HG03571 (cell line): Measurements from ENCODE around the gene SS18L1.
A peak's percentile ranks its signal among the peaks of the same experiment; 100 is the strongest.
"Not testable (repeated sequence)": the region's sequence is repeated elsewhere in the genome, so short reads cannot be mapped to it uniquely, and the experiment has no call there.

Experiments used
- ATAC-seq: cut with Tn5 transposase; IDR thresholded peaks from one replicate; pipeline ENCODE4 v1.9.1; 2021; ENCODE audit not compliant: unreplicated experiment

The SS18L1 gene

DNA sequence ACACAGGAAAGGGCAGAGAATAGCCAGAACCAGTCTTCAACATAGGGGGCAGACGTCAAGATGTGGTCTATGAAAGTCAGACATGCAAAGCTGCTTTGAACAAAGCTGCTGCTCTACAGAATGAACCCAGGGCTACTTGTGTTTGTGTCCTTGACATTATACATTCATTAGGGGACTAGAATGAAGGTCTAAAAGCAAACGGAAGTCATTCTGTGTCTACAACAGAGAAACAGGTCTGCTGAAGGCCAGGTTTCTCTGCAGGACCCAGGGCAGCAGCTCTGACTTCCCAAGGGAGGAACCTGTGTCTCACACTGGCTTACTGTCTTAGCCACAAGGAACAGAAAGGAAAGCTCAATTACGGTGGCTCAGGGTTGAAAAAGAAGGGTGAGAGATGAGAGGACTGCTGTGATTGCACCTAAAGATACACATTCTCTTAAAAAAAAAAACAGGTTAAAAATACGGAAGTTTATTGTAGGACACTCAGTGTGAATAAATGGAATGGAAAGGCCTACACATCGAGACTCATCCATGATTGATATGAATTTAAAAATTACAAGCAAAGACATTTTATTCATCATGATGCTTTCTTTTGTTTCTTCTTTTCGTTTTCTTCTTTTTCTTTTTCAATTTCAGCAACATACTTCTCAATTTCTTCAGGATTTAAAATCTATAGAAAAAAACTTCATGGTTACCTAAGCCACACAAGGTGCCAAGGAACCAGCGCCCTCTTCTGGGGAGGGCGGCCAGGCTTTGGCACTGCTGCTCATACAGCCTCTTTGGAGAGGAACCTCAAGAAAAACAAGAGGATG, 7.1 kb upstream of the SS18L1 start:
- ATAC-seq: no peak

DNA sequence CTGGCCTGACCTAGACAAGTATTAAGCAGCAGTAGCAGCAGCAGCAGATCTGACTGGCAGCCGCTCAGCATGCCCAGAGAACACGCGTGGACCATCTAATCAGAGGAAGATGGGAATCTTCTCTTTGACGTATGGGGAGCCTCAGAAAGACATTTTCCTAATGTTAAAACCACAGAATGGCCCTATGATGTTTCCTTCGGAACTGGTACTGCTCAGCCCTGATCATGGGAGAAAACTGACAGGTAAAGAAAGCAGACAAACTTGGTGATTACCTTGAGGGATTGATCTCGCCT, 6.5 kb upstream of the SS18L1 start:
- no peak for ATAC-seq

DNA sequence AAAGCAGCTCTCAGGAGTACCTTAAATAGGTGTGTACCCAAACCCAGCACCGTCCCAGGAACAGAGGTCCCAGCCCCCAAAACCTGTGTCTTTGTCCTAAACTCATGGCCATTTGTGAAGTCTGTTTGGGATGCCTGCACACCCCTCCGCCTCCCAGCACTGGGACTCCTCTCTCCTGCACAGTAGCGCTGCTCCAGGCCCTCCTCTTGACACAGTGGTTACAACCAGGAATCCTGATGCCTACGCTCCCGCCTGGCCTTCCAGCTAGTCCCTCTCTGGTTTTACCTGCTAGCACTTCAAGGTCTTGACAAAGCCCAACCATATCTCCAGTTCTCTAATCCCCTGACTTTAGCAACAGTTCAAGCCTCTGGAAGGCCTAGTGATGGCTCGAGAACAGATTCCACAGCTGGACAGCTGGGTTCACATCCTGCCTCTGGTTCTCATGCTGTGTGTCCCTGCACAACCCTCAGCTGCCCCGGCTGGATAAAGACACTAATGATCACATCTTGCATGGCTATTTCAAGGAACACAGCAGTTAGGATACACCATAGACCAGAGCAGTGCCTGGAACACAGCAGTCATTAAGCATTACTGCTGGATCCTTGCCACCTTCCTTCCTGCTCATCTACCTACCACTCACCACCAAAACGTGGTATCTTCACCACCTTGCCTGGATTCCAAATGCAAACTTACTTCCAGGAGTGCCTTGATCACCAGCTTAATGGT, 5.9 kb upstream of the SS18L1 start:
- no peak for ATAC-seq

DNA sequence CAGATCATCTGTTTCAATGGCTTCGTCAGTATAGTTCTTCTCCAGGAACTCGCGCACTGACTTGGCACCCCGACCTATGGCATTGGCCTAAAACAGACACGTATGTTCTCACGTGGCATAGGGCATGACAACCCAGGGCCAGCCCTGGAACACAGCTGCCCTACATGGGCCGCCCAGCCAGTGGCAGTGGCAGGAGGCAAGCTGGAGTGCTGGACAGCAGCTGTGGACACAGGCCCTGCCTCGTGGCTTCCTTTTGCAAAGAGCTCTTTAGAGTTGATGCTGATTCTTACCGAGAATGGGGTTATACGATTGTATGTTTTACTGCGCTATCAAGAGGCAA, 5.4 kb upstream of the SS18L1 start:
- ATAC-seq: no peak

DNA sequence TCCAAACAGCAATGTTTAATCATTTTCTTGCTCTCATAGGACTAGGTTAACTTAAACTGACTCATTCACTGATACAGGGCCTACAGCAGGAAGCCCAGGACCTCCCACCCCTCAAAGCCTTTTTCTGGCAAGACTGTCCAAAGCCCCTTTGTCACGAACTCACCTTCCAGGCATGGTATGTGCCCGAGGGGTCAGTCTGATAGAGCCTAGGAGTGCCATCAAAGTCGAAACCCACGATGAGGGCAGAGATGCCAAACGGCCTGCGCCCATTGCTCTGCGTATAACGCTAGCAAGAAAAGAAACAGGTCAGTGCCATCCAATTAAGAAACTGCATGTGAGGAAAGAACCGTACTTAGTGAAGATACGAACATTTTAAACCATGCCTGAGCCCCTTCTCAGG, 4.7 kb upstream of the SS18L1 start:
- ATAC-seq: no peak

GRCh38 chr20:62139636-62140035, 3.9 kb upstream of the SS18L1 start:
- no peak for ATAC-seq

DNA sequence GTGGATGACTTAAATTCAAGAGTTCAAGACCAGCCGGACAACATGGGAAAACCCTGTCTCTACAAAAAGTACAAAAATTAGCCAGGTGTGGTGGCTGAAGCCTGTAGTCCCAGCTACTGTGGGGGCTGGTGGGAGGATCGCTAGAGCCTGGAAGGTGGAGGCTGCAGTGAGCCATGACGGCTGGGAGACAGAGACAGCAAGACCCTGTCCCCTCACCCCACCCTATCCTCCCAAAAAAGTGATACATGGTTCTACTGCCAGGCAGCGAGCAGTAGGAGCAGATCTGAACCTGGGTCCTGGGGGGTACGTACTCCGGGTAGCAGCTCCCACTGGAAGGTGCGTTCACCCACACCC, 2.5 kb upstream of the SS18L1 start:
- ATAC-seq: no peak

GRCh38 chr20:62141397-62142251, 1.9 kb upstream of the SS18L1 start:
- ATAC-seq: no peak

- peak; percentile 14 for ATAC-seq
Observed at GRCh38 chr20:62142252-62143080, 1.1 kb upstream of the SS18L1 start.

- ATAC-seq: peak; percentile 25
Observed at GRCh38 chr20:62143957-62144825, 622 bp downstream of the SS18L1 start.

DNA sequence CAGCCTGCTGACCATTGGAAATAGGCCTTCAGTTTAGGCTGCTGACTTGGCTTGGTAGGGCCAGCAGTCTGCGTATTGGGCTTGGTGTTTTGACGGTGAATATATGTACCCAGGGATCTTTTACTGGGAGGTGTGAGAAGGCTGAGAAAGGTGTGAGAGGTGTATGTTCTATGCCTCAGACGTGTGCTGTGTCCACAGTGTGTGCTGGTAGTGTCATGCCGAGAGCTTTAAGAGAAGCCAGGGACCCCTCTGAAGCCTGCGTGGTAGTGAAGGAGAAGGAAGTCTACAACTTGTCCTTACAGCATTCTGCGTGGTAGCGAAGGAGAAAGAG, 2.1 kb downstream of the SS18L1 start:
- no peak for ATAC-seq

DNA sequence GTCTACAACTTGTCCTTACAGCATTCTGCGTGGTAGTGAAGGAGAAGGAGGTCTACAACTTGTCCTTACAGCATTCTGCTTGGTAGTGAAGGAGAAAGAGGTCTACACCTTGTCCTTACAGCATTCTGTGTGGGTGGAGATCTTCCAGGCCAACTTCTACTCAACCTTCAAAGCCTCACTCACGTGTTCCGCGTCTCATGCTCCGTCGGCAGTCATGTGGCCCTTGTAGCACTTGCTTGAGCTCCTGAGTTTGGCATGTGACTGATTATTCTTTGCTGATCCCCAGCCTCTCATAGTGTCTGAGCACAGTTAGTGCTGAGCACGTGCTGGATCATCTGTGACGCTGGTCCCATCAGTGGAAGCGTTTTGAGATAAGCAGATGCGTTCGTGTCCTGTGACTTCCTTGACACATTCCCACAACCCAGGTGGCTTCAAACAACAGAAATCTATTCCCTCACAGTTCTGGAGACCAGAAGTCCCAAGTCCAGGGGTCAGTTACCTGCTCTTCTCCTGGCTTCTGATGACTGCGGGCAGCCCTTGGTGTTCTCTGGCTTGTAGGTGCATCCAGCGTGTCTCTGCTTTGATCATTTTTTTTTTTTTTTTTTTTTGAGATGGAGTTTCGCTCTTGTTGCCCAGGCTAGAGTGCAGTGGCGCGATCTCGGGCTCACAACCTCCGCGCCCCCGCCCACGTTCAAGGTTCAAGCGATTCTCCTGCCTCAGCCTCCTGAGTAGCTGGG, 2.6 kb downstream of the SS18L1 start:
- no peak for ATAC-seq

- no peak for ATAC-seq
Observed at GRCh38 chr20:62147125-62147524, 3.6 kb downstream of the SS18L1 start.

GRCh38 chr20:62147528-62147927, 4.0 kb downstream of the SS18L1 start:
- no peak for ATAC-seq

GRCh38 chr20:62148383-62148782, 4.8 kb downstream of the SS18L1 start:
- not testable (repeated sequence) for ATAC-seq

DNA sequence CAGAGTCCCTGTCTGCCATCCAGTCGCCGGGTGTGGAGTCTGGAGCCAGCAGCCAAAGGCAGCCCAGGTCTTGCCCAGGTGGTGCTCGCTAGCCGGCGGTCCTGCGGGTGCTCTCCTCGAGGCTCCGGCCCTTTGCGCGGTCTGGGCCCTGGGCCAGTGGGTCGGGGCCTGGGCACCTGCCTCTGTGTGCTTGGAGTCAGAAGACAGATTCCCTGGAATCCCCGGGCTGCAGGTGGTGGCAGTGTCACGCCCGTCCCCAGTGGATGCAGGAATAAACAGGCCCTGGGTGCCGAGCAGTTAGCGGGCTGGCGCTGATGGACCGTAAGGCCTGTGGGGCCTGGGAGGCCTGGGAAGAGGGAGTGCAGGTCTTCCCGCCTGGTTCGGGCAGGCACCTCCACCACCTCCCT, 5.3 kb downstream of the SS18L1 start:
- no peak for ATAC-seq

- no peak for ATAC-seq
Observed at GRCh38 chr20:62149532-62150309, 6.2 kb downstream of the SS18L1 start.

GRCh38 chr20:62150310-62150575, 6.7 kb downstream of the SS18L1 start:
- no peak for ATAC-seq

- ATAC-seq: no peak
Observed at GRCh38 chr20:62151225-62151624, 7.7 kb downstream of the SS18L1 start.
